H9 (cell line): ENCODE results near the gene C5orf58. TPM values are rescaled to one million over a fixed set of nuclear protein-coding genes. Genes with fewer than 3 reads are reported as not detected.
A peak's percentile ranks its signal among the peaks of the same experiment; 100 is the strongest.

ENCODE experiments used
- DNase-seq: peaks from one replicate; pipeline ENCODE4 v3.0.0-alpha.2; 2017
- H2AFZ ChIP-seq: one replicate; pipeline ENCODE4 v1.6.1; 2013; ENCODE audit warnings: mild to moderate bottlenecking, low read length, control low read depth, moderate library complexity
- H2AK5ac ChIP-seq: 2 replicates; pipeline ENCODE4 v1.6.1; 2013; ENCODE audit warnings: low read length, control low read depth, mixed read lengths; ENCODE audit not compliant: insufficient read length
- H2BK120ac ChIP-seq: one replicate; pipeline ENCODE4 v1.6.1; 2013; ENCODE audit warnings: low read depth, mild to moderate bottlenecking, low read length, control low read depth, inconsistent platforms; ENCODE audit not compliant: poor library complexity, severe bottlenecking
- H2BK12ac ChIP-seq: 2 replicates; pipeline ENCODE4 v1.6.1; 2013; ENCODE audit warnings: low read length, control low read depth, mixed read lengths, low read depth; ENCODE audit not compliant: insufficient read length
- H2BK15ac ChIP-seq: 2 replicates; pipeline ENCODE4 v1.6.1; 2013; ENCODE audit warnings: low read depth, low read length, control low read depth
- H2BK20ac ChIP-seq: one replicate; pipeline ENCODE4 v1.6.1; 2013; ENCODE audit warnings: low read depth, mild to moderate bottlenecking, low read length, control low read depth, inconsistent platforms; ENCODE audit not compliant: poor library complexity, severe bottlenecking
- H2BK5ac ChIP-seq: 2 replicates; pipeline ENCODE4 v1.6.1; 2013; ENCODE audit warnings: low read length, control low read depth, mixed read lengths; ENCODE audit not compliant: insufficient read length
- H3K14ac ChIP-seq: 2 replicates; pipeline ENCODE4 v1.6.1; 2013; ENCODE audit warnings: low read length, control low read depth; ENCODE audit not compliant: insufficient read depth
- H3K18ac ChIP-seq: 2 replicates; pipeline ENCODE4 v1.6.1; 2013; ENCODE audit warnings: low read depth, mild to moderate bottlenecking, mixed read lengths, low read length, control low read depth; ENCODE audit not compliant: insufficient read length
- H3K23ac ChIP-seq: 2 replicates; pipeline ENCODE4 v1.6.1; 2013; ENCODE audit warnings: low read length, control low read depth, mixed read lengths, low read depth; ENCODE audit not compliant: insufficient read length
- H3K23me2 ChIP-seq: 2 replicates; pipeline ENCODE4 v1.6.1; 2013; ENCODE audit warnings: low read depth, mild to moderate bottlenecking, mixed read lengths, low read length, control low read depth; ENCODE audit not compliant: insufficient read length, poor library complexity, severe bottlenecking
- H3K27ac ChIP-seq: 2 replicates; pipeline ENCODE4 v1.5.1; 2013; ENCODE audit warnings: low read length, control low read depth, mixed read lengths, low read depth; ENCODE audit not compliant: insufficient read length
- H3K27me3 ChIP-seq: 2 replicates; pipeline ENCODE4 v1.6.1; 2013; ENCODE audit warnings: low read length, control low read depth, inconsistent platforms; ENCODE audit not compliant: insufficient read depth
- H3K4ac ChIP-seq: 2 replicates; pipeline ENCODE4 v1.6.1; 2013; ENCODE audit warnings: low read depth, mild to moderate bottlenecking, control low read depth, inconsistent platforms, low read length, moderate library complexity
- H3K4me1 ChIP-seq: 2 replicates; pipeline ENCODE4 v1.6.1; 2013; ENCODE audit warnings: low read length, control low read depth, inconsistent platforms; ENCODE audit not compliant: insufficient read depth
- H3K4me2 ChIP-seq: 2 replicates; pipeline ENCODE4 v1.6.1; 2013; ENCODE audit warnings: low read length, control low read depth, mixed read lengths; ENCODE audit not compliant: insufficient read length, insufficient read depth
- H3K56ac ChIP-seq: 2 replicates; pipeline ENCODE4 v1.6.1; 2013; ENCODE audit warnings: low read depth, mild to moderate bottlenecking, mixed read lengths, low read length, control low read depth; ENCODE audit not compliant: insufficient read length
- H3K79me1 ChIP-seq: 2 replicates; pipeline ENCODE4 v1.6.1; 2013; ENCODE audit warnings: low read depth, mild to moderate bottlenecking, moderate library complexity, low read length, control low read depth, inconsistent platforms; ENCODE audit not compliant: insufficient read depth, poor library complexity, severe bottlenecking
- H3K79me2 ChIP-seq: 2 replicates; pipeline ENCODE4 v1.6.1; 2013; ENCODE audit warnings: low read length, control low read depth, inconsistent platforms; ENCODE audit not compliant: insufficient read depth
- H3K9ac ChIP-seq: 2 replicates; pipeline ENCODE4 v1.6.1; 2013; ENCODE audit warnings: low read length, control low read depth, mixed read lengths; ENCODE audit not compliant: insufficient read length; ENCODE audit errors: extremely low read depth
- H3K9me3 ChIP-seq: one replicate; pipeline ENCODE4 v1.6.1; 2013; ENCODE audit warnings: low read depth, low read length, inconsistent platforms; ENCODE audit not compliant: control insufficient read depth
- H3T11ph ChIP-seq: one replicate; pipeline ENCODE4 v1.6.1; 2013; ENCODE audit warnings: mild to moderate bottlenecking, low read length, control low read depth, inconsistent platforms
- H4K20me1 ChIP-seq: one replicate; pipeline ENCODE4 v1.6.1; 2013; ENCODE audit not compliant: control insufficient read depth, insufficient read length, insufficient read depth
- H4K5ac ChIP-seq: 2 replicates; pipeline ENCODE4 v1.6.1; 2013; ENCODE audit warnings: low read depth, mild to moderate bottlenecking, mixed read lengths, low read length, control low read depth; ENCODE audit not compliant: insufficient read length
- H4K8ac ChIP-seq: replicated peaks from 2 replicates; pipeline ENCODE4 v1.6.1; 2013; ENCODE audit warnings: low read length, control low read depth, mixed read lengths, low read depth; ENCODE audit not compliant: insufficient read length
- H4K91ac ChIP-seq: 2 replicates; pipeline ENCODE4 v1.6.1; 2013; ENCODE audit warnings: low read depth, mild to moderate bottlenecking, moderate library complexity, mixed read lengths, low read length, control low read depth; ENCODE audit not compliant: insufficient read length
- H3K27ac Mint-ChIP-seq, 3 experiments: 2 replicates in 2 of 3; 3 replicates in 1 of 3; pipeline ENCODE4 v1.8.0; 2020 to 2021; ENCODE audit warnings: mixed read lengths in 3 of 3, mild to moderate bottlenecking in 1 of 3, moderate library complexity in 1 of 3
- H3K27me3 Mint-ChIP-seq: 2 replicates; pipeline ENCODE4 v1.8.0; 2021; ENCODE audit warnings: low read depth, mild to moderate bottlenecking, moderate library complexity, mixed read lengths
- H3K36me3 Mint-ChIP-seq, 3 experiments: 2 replicates in 2 of 3; 3 replicates in 1 of 3; pipeline ENCODE4 v1.8.0; 2020 to 2021; ENCODE audit warnings: low read depth in 3 of 3, mixed read lengths in 3 of 3; ENCODE audit not compliant: insufficient read depth in 1 of 3
- H3K4me1 Mint-ChIP-seq, 2 experiments: 2 replicates each; pipeline ENCODE4 v1.8.0; 2020; ENCODE audit warnings: mixed read lengths in 2 of 2
- H3K4me3 Mint-ChIP-seq, 2 experiments: 2 replicates in 1 of 2; 3 replicates in 1 of 2; pipeline ENCODE4 v1.8.0; 2020 to 2021; ENCODE audit warnings: mild to moderate bottlenecking in 2 of 2, mixed read lengths in 2 of 2, moderate library complexity in 1 of 2
- H3K9me3 Mint-ChIP-seq, 2 experiments: 2 replicates in 1 of 2; 3 replicates in 1 of 2; pipeline ENCODE4 v1.8.0; 2020; ENCODE audit warnings: mild to moderate bottlenecking in 2 of 2, mixed read lengths in 2 of 2, moderate library complexity in 1 of 2
- WGBS: extraction: QIAGEN DNeasy Blood & Tissue Kit; methylation state at CpG from one replicate; pipeline ENCODE4 v1.1.7; 2013; ENCODE audit warnings: missing lambda C conversion rate, low lambda C conversion rate, mixed read lengths; ENCODE audit not compliant: insufficient read length; ENCODE audit errors: extremely low coverage; 5-methylcytosine and 5-hydroxymethylcytosine counted together
- total RNA-seq: library from RNA; stranded (reverse); gene quantifications from 2 replicates; pipeline ENCODE4 v1.2.1, GENCODE V29; 2021
- TF ChIP-seq, protein P1 (sequence below): fragments of 200-600 bp; sonication (generic); conservative IDR thresholded peaks from 3 replicates; pipeline ENCODE4 v1.8.0; 2021; ENCODE audit warnings: antibody characterized with exemption, mild to moderate bottlenecking

C5orf58 gene
- total RNA-seq, 1 experiment from 2014 or later = 0.90 TPM

DNA sequence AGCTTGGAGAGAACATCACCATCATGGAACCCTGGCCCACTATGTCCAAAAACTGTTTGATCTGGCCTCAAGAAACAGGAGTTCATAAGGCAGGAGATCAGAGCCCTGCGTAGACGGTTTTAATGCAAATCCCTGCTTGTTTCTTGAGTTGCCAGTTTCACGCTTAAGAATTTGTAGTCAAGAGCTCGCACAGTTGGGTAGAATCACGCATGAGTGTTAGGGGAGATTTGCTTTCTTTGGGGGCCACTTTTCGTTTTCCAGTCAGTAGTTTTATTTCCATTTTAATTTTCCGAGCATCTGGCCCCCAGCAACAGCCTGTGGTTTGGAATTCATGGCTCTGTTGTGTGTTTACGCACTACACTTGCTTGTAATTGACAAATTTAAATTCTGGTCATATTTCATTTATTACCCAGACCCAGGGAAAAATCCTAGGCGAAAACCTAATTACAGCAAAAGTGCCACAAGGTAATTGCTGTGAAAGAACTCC is 6.6 kb upstream of the C5orf58 start:
- H2AFZ ChIP-seq = peak overlapping the region; percentile 35
- H3K14ac ChIP-seq = no peak overlapping the region
- peaks cover 29 to 35% of the 10 kb centered on the region in 2 experiments for H3K4me1 Mint-ChIP-seq

More for the DNA sequence above, 6.6 kb upstream of the C5orf58 start:
- no peaks in the 10 kb centered on the region for H3K79me2 ChIP-seq
- Mint-ChIP-seq H3K36me3 (no peaks in the 10 kb centered on the region), H3K27me3 (no peaks in the 10 kb centered on the region), H3K27ac (no peak overlapping the region), H3K4me3 (no peak overlapping the region), H3K9me3 (no peaks in the 10 kb centered on the region; a peak in 1 of 5 replicates)
- no peak overlapping the region for H4K5ac ChIP-seq
- no peaks in the 10 kb centered on the region for H4K20me1 ChIP-seq
- DNase-seq = no peak
- no peak overlapping the region for H2BK15ac ChIP-seq
- no peak overlapping the region for H3K56ac ChIP-seq
- no peak overlapping the region for H3K18ac ChIP-seq
- H2BK20ac ChIP-seq = no peak overlapping the region
- no peak overlapping the region for H3K23ac ChIP-seq
- H3T11ph ChIP-seq = no peak overlapping the region
- H3K27ac ChIP-seq = no peak overlapping the region
- H3K4me2 ChIP-seq = no peak overlapping the region
- H2BK5ac ChIP-seq = no peak overlapping the region
- H3K9ac ChIP-seq = no peak overlapping the region
- WGBS = no CpG with 5 or more reads among the region's 9 CpGs
- H4K8ac ChIP-seq = no peak overlapping the region
- TF ChIP-seq, protein P1, sequence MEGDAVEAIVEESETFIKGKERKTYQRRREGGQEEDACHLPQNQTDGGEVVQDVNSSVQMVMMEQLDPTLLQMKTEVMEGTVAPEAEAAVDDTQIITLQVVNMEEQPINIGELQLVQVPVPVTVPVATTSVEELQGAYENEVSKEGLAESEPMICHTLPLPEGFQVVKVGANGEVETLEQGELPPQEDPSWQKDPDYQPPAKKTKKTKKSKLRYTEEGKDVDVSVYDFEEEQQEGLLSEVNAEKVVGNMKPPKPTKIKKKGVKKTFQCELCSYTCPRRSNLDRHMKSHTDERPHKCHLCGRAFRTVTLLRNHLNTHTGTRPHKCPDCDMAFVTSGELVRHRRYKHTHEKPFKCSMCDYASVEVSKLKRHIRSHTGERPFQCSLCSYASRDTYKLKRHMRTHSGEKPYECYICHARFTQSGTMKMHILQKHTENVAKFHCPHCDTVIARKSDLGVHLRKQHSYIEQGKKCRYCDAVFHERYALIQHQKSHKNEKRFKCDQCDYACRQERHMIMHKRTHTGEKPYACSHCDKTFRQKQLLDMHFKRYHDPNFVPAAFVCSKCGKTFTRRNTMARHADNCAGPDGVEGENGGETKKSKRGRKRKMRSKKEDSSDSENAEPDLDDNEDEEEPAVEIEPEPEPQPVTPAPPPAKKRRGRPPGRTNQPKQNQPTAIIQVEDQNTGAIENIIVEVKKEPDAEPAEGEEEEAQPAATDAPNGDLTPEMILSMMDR = no peak
- no peak overlapping the region for H2BK120ac ChIP-seq
- H4K91ac ChIP-seq = no peak overlapping the region
- no peaks in the 10 kb centered on the region for H3K9me3 ChIP-seq
- no peak overlapping the region for H2BK12ac ChIP-seq
- H3K27me3 ChIP-seq = no peaks in the 10 kb centered on the region
- H3K23me2 ChIP-seq = no peaks in the 10 kb centered on the region
- no peak overlapping the region for H2AK5ac ChIP-seq
- H3K4me1 ChIP-seq = no peaks in the 10 kb centered on the region; the same call in 1 of the 2 replicates
- no peak overlapping the region for H3K4ac ChIP-seq
- H3K79me1 ChIP-seq = no peaks in the 10 kb centered on the region
